SU-DHL-6 (cell line): ENCODE results near the gene KRTAP4-4.

Source experiments
- EZH2phosphoT487 ChIP-seq: fragments of 200-600 bp; sonication (generic), shearing (Covaris generic); conservative IDR thresholded peaks from 2 replicates; pipeline ENCODE4 v1.6.1; 2018; ENCODE audit warnings: mild to moderate bottlenecking, antibody characterized with exemption, low read length, moderate library complexity, mixed read lengths
- TF ChIP-seq, protein P1 (sequence below): fragments of 200-600 bp; sonication (generic); IDR thresholded peaks from one replicate; pipeline ENCODE4 v1.5.1; 2017; ENCODE audit warnings: antibody characterized with exemption, mild to moderate bottlenecking, low read length, moderate library complexity; ENCODE audit not compliant: insufficient read depth, poor library complexity, severe bottlenecking

- TF ChIP-seq, protein P1, sequence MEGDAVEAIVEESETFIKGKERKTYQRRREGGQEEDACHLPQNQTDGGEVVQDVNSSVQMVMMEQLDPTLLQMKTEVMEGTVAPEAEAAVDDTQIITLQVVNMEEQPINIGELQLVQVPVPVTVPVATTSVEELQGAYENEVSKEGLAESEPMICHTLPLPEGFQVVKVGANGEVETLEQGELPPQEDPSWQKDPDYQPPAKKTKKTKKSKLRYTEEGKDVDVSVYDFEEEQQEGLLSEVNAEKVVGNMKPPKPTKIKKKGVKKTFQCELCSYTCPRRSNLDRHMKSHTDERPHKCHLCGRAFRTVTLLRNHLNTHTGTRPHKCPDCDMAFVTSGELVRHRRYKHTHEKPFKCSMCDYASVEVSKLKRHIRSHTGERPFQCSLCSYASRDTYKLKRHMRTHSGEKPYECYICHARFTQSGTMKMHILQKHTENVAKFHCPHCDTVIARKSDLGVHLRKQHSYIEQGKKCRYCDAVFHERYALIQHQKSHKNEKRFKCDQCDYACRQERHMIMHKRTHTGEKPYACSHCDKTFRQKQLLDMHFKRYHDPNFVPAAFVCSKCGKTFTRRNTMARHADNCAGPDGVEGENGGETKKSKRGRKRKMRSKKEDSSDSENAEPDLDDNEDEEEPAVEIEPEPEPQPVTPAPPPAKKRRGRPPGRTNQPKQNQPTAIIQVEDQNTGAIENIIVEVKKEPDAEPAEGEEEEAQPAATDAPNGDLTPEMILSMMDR = no peak
- TF ChIP-seq EZH2phosphoT487 = no peak
These were observed 39.0 kb upstream of the KRTAP4-4 start for GRCh38 chr17:41199421-41200078.
